ENCODE measurements around the gene KCNN3.

KCNN3 gene

DNA sequence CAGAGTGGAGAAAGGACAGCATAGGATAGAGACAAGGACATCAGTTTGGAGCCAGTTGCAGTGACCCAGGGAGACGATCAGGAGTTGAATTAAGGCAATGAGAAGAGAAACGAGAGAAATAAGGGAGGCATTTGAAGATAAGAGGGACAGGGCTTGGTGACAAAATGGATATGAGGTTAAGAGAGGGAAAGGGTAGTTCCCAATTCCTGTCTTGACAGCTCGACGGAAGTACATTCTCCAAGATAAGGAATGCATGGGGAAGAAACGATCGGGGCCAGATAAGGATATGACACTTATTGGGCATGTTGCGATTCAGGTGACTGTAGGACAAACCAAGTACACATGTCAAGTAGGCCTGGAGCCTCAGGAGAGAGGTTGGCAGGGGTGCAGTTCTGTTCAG lies 18.7 kb upstream of the KCNN3 start:
- no peak for ATAC-seq (replicated peaks)

DNA sequence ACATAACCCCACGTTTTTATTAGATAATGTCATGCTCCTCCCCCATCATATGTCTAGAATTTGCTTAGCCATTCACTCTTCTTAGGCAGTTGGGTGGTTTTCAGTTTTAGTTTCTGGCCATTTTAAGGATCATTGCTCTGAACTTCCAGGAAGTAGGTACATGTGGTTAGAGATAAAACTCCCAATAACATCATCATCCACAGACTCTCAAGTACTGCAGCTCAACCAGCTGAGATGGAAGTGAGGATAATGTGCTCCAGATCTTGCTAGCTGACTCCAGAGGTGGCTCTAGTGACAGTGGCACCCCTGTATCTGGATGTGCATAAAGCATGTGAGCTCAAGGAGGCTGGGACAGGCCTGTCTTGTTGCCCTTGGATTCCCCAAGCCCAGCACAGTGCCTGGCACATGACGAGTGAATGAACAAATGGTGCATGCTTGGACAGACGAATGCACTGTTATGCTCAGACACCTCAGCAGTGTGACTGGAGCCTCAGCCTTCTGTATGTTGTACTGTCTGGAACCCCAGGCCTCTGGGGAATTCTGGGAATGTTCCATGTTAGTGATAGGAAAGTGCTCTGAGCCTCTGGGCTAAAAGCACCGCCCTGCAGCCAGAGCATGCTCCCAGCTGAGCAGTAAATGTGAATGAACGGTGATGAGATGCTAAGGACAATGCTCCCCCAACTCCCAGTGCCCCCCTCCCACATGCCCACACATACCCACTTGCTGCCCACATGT lies 16.4 kb upstream of the KCNN3 start:
- Mint-ChIP-seq H3K4me3 (no peak overlapping the region), H3K9me3 (no peaks in the 10 kb centered on the region), H3K27ac (no peak overlapping the region), H3K4me1 (peaks cover 4 to 6% of the 10 kb centered on the region in 2 donors), H3K36me3 (no peaks in the 10 kb centered on the region), H3K27me3 (no peaks in the 10 kb centered on the region)
- DNase-seq (no peak), ATAC-seq (replicated peaks) (peak in 1 of 2 donors; percentile 33)

More for the DNA sequence above, 18.7 kb upstream of the KCNN3 start:
- H3K4me3 Mint-ChIP-seq: no peak overlapping the region
- peaks cover 4 to 6% of the 10 kb centered on the region in 2 donors for H3K4me1 Mint-ChIP-seq
- no peak for DNase-seq
- H3K9me3 Mint-ChIP-seq: no peaks in the 10 kb centered on the region
- H3K27me3 Mint-ChIP-seq: no peaks in the 10 kb centered on the region
- no peaks in the 10 kb centered on the region for H3K36me3 Mint-ChIP-seq
- no peak overlapping the region for H3K27ac Mint-ChIP-seq

DNA sequence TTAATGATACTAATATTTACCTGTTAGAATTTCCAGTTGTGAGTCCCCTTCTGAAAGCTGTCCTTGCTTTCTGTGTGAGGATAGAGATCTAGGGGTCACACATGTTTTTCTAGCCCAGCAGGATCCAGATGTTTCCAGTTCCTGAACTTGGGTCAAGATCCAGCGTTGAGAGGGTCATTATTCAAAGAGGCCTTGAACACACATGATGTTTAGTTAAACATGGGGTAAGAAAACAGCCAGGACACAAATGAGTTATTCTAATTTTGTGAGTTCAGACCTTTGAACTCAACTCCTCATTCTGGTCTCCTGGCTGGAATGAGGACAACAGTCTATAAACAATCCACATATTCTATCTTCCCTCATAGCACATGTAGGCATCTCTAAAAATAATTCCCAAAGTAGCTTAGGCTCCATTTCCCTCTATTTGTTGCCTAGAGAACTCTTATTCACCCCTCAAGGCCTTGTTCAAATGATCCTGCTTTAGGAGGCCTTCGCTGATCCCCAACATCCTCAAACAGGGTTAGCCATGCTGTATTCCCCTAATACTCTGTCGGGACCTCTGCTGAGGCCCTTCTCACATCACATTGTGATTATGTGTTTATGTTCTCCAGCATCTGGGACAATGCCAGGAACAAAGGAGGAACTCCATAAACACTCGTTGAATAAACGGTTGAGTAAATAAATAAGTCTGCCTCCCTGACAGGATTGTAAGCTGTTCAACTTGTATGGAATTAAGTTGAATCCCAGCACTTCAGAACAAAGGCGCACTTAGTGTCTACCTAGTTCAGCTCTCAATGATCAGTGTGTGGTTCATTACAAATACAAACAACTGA lies 15.0 kb upstream of the KCNN3 start:
- no peaks in the 10 kb centered on the region for H3K27me3 Mint-ChIP-seq
- no peak overlapping the region for H3K4me3 Mint-ChIP-seq
- H3K36me3 Mint-ChIP-seq: no peaks in the 10 kb centered on the region
- H3K9me3 Mint-ChIP-seq: no peaks in the 10 kb centered on the region
- DNase-seq (no peak), ATAC-seq (replicated peaks) (no peak)
- peaks cover 4 to 6% of the 10 kb centered on the region in 2 donors for H3K4me1 Mint-ChIP-seq
- no peak overlapping the region for H3K27ac Mint-ChIP-seq

DNA sequence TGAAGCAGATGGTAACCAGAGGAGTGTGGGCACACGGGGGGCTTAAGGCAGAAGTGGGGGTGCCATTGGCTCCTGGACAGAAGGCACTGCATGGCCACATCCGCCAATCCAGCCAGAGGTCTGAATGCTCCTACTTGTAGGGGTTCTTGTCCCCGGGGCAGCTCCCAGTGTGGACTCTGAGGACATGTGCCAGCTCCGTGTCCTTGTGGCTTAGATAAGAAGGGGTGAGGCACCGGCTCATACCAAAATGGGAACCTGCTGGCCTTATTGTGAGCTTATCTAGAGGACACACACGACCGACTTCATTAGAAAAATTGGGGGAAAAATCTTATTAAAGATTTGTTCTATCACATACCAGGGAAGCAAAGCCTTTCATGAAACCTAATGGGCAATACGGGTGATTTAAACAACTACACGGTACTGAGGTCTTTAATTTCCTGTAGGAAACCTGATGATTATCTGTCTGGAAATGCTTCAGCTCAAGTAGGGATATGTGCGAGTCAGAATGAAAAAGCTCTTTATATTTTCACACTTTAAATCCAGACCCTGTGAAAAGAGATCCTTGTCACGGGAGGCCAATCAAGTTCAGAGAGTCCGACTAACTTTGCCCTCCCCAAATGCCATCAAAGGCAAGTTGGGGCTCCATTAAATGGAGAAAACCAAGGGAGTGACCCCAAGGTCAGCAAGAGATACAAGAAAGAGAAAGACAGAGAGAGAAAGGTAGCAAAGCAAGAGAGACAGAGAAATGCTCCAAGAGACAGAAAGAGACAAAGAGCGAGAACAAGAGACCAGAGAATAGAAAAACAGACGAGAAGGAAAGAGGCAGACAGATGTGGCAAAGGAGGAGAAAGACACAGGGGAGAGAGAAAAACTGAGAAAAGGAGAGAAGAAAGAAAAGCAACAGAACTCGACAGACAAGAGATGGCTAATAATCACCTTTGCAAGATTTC lies 14.1 kb upstream of the KCNN3 start:
- Mint-ChIP-seq H3K4me1 (peaks cover 4 to 6% of the 10 kb centered on the region in 2 donors), H3K27ac (no peak overlapping the region), H3K36me3 (no peaks in the 10 kb centered on the region), H3K27me3 (no peaks in the 10 kb centered on the region), H3K9me3 (no peaks in the 10 kb centered on the region), H3K4me3 (no peak overlapping the region)
- no peak for DNase-seq
- no peak for ATAC-seq (replicated peaks)

DNA sequence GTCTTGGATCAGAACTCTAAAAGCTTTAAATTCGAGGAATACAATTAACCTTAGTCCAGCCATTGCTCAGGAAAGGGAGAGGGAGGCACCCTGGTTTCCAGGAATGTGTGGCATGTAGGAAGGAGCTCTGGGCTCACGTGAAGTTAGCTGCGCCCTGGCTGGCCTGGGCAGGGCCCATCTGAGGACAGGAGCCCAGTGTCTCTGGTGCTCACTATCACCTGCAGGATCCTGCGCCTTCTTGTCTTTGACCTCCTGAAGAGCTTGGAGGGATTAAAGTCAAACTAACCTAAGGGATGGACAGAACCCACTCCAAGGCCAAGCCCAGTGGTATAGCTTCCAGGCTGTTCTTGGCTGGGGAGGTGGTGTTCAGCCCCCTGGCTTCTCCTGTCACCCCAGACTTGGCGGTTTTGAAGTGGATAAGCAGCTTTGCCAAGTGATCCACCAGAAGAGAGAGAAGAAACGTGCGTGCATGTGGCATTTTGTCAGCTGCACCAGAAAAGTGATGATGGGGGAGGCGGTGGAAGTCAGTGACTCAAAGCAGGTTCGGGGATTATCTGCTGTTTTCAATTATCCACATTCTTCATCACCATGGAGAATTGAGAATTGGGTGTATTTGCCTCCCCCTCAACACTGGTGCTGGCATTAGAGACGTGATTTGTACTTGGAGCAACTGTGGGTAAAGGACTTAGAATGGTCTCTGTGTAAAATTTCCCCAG lies 11.9 kb upstream of the KCNN3 start:
- Mint-ChIP-seq H3K4me3 (no peak overlapping the region), H3K27me3 (no peaks in the 10 kb centered on the region), H3K36me3 (no peaks in the 10 kb centered on the region), H3K27ac (no peak overlapping the region), H3K4me1 (peaks cover 4 to 6% of the 10 kb centered on the region in 2 donors), H3K9me3 (no peaks in the 10 kb centered on the region)
- no peak for ATAC-seq (replicated peaks)
- DNase-seq: no peak

DNA sequence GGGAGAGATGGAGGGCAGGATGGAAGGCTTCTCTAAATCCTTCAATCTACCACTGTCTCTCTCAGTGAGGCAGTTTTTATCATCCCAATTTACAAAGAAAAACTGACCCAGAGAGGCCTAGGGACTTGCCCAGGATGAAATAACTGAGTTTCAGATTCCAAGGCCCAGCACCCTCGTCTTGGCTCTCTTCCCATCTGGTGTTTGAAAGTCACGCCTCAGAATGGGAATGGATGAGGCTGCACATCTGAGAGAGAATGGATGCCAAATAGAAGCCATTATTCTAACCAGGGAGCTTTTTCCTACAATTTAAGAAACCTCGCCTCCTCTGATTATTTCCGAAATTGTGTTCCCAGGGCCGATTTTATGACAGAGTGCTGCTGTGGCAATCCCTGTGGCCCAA lies 10.6 kb upstream of the KCNN3 start:
- ATAC-seq (replicated peaks) (no peak), DNase-seq (no peak)
- no peak overlapping the region for H3K4me3 Mint-ChIP-seq
- H3K9me3 Mint-ChIP-seq: no peaks in the 10 kb centered on the region
- H3K36me3 Mint-ChIP-seq: no peaks in the 10 kb centered on the region
- no peaks in the 10 kb centered on the region for H3K4me1 Mint-ChIP-seq
- H3K27ac Mint-ChIP-seq: no peak overlapping the region
- H3K27me3 Mint-ChIP-seq: no peaks in the 10 kb centered on the region

DNA sequence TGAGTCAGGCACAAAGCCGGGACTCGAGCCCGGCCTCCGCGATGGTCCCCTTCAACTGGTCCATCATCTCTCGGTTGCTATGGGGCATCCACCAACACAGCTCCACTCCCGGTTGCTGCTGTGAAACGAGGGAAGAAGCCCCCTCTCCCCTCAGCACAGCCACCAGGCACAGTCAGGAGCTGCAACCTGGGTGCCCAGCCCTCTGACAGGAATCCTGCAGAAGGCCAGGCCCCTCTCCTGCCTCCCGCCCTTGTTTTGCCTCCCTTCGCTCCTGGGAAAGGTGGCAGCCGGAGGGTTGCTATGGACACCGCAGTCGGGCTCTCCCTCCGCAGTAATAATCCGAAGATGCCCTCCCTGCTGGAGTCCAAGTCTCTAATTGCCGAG lies 8.9 kb upstream of the KCNN3 start:
- Mint-ChIP-seq H3K36me3 (no peaks in the 10 kb centered on the region), H3K9me3 (no peaks in the 10 kb centered on the region), H3K4me3 (no peak overlapping the region), H3K27me3 (peaks cover 4 to 6% of the 10 kb centered on the region in 2 donors), H3K4me1 (peaks cover 0 to 4% of the 10 kb centered on the region in 2 donors), H3K27ac (no peak overlapping the region)
- no peak for ATAC-seq (replicated peaks)
- DNase-seq: no peak

DNA sequence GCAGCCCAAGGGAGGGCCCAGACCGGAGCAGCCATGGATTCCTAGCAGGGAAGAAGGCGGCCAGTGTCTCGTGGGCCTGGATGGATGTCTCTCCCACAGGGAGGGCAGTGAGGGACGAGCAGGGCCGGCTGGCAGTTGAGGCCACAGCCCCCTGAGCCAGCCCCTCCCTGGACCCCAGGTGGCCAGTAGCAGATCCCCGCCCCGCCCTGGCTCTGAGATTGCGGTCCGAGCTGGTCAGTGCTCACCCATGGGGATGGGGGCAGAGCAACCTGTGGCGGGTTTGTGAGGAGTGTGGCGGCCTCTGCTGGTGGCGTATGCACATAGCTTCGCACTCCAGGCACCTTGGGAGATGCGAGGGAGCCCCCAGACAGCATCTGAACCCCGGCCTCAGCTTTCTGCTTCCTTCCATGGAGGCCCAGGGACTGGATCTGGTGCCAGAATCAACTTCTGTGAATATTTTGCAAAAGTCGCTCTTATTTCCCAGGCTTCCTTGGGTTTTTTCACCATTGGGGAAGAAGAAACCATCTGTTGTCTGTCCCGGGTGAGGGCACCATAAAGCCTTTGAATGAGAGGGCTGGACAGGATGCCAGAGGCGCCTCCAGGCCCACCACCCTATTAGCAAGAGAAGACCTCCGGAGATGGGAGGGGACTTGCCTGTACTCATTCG lies 8.4 kb upstream of the KCNN3 start:
- Mint-ChIP-seq H3K9me3 (no peaks in the 10 kb centered on the region), H3K36me3 (no peaks in the 10 kb centered on the region), H3K27ac (no peak overlapping the region), H3K4me1 (peaks cover 0 to 4% of the 10 kb centered on the region in 2 donors), H3K27me3 (peaks cover 4 to 7% of the 10 kb centered on the region in 2 donors), H3K4me3 (no peak overlapping the region)
- peak; percentile 98 for ATAC-seq (replicated peaks)
- peak; percentile 58 for DNase-seq

DNA sequence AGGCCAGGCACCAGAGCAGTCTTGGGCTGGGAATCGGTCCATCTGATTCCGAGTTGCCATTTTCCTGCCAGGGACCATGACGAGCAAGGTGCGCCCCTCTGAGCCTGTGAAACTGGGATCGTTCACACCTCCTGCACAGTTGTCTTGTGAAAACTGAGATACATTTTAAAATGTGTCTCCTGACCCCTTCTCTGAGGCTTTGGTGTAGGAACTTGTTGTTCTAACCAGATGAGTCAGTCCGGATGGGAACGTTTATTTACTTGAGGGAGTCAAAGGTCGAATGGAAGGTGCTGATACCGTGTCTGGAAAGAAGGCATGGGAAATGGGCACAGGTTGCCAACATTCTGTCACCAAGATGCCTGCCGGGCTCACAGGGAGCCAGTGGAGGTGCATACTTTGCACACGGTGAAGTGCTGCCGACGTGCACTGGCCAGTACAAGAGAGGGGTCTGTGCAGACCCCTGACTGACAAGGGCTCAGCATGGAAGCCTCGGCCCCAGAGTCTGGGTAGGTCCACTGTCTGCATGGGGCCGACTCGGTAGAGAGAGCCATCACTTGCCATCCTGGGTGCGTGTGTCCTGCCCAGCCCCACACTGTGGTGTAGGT lies 7.4 kb upstream of the KCNN3 start:
- Mint-ChIP-seq H3K27ac (no peak overlapping the region), H3K9me3 (no peaks in the 10 kb centered on the region), H3K36me3 (no peaks in the 10 kb centered on the region), H3K27me3 (peaks cover 7 to 11% of the 10 kb centered on the region in 2 donors), H3K4me3 (no peak overlapping the region), H3K4me1 (peaks cover 0 to 4% of the 10 kb centered on the region in 2 donors)
- DNase-seq: no peak
- no peak for ATAC-seq (replicated peaks)

DNA sequence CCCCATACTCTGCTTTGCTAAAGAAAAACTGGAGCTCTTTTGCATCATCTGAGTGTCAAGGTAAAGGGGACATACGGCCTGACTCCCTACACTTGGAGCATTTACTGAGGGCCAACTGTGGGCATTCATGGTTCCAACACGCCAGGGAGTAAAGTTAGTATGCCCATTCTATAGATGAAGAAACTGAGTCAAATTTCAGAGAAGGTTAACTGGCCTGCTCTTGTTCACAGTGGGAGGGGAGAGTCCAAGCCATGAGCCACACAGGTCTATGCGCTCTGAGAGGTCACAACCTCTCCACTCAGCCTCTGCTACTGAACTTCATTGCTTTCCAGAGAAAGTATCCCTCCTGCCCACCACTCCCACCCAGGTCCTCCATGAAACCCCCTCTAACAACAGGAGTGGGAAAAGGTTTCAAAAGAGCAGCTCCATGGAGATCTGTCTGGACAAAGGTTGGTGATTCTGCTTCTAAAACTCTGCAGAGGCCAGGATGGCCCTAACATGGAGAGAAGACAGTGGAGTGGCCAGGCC lies 6.8 kb upstream of the KCNN3 start:
- no peak overlapping the region for H3K4me3 Mint-ChIP-seq
- ATAC-seq (replicated peaks) (no peak), DNase-seq (no peak)

DNA sequence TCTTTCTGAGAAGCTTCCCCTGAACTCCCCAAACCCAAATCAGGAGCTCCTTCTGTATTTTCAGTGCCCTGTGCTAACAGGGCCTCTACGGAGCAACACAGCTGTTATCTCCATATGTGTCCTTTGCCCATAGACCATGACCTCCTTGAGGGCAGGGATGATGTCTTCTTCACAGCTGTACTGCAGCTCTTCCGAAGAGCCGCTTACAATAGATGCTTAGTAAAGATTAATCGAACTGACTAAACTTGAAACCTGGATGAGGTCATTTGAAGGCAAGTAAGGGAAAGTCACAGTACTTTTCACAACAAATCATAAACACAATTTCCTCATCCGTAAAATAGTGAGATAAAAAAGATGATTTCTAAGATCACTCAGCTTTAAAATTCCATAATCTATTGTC lies 4.4 kb upstream of the KCNN3 start:
- DNase-seq (no peak), ATAC-seq (replicated peaks) (no peak)
- Mint-ChIP-seq H3K4me3 (no peak overlapping the region), H3K27me3 (peaks cover 25 to 32% of the 10 kb centered on the region in 2 donors), H3K4me1 (peaks cover 23 to 24% of the 10 kb centered on the region in 2 donors), H3K36me3 (no peaks in the 10 kb centered on the region), H3K9me3 (no peaks in the 10 kb centered on the region), H3K27ac (no peak overlapping the region)

More for the DNA sequence above, 6.8 kb upstream of the KCNN3 start:
- Mint-ChIP-seq H3K4me1 (peaks cover 0 to 4% of the 10 kb centered on the region in 2 donors), H3K27me3 (peaks cover 10 to 11% of the 10 kb centered on the region in 2 donors), H3K27ac (no peak overlapping the region), H3K36me3 (no peaks in the 10 kb centered on the region), H3K9me3 (no peaks in the 10 kb centered on the region)

DNA sequence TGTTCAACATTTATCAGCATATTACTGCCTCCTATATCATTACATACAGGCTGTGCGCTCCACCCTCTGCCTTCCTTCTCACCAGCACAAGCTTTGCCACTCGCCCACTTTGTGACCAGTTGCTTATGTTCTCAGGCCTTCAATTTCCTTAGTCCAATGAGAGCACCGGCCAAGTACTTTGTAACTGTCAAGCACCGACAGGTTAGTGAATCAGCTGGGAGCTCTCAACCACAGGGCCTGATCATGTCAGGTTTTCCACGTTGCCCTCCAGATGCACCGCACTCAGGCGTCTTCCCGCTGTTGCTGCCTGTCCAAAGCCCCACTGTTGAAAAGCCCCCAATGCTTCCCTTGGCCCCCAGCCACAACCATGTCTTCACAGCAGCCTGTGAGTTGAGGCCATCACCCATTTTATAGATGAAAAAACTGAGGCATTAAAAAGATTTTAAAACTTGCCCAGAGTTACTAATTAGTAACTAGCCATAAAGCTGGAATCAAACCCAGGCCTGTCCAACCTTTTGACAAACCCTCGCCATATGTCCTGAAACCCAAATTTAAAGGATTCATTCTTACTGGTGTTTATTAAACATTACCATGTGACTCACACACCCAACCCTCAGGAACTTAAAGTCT lies 3.4 kb upstream of the KCNN3 start:
- ATAC-seq (replicated peaks): no peak
- Mint-ChIP-seq H3K27me3 (peaks cover 35 to 42% of the 10 kb centered on the region in 2 donors), H3K27ac (no peak overlapping the region), H3K4me1 (peaks cover 33 to 34% of the 10 kb centered on the region in 2 donors), H3K9me3 (no peaks in the 10 kb centered on the region), H3K4me3 (no peak overlapping the region), H3K36me3 (no peaks in the 10 kb centered on the region)
- no peak for DNase-seq

All from stimulated activated naive B cell treated with anti-CD40 and anti-IgM and Interleukin-4, amounts not matched to agents 10 μg/mL and 1 μg/mL and 100 μg/mL, for 72 hours (primary cell).